Muscle of leg (tissue), 11 donors: ENCODE data around the gene HMG20A. TPM values are rescaled to one million over a fixed set of nuclear protein-coding genes. Genes with fewer than 3 reads are reported as not detected.

Experiments used
- DNase-seq: peaks from one replicate; pipeline ENCODE4 v3.0.0; 2013
- H3K27ac ChIP-seq: one replicate; pipeline ENCODE4 v1.5.1; 2013; ENCODE audit warnings: mild to moderate bottlenecking, low read length, control low read depth
- H3K27me3 ChIP-seq: one replicate; pipeline ENCODE4 v1.6.1; 2013; ENCODE audit warnings: low read length; ENCODE audit not compliant: control insufficient read depth, insufficient read depth
- H3K36me3 ChIP-seq: one replicate; pipeline ENCODE4 v1.6.1; 2013; ENCODE audit warnings: low read length; ENCODE audit not compliant: control insufficient read depth, insufficient read depth
- H3K4me1 ChIP-seq: one replicate; pipeline ENCODE4 v1.6.1; 2013; ENCODE audit warnings: low read length; ENCODE audit not compliant: control insufficient read depth, insufficient read depth
- H3K4me3 ChIP-seq: one replicate; pipeline ENCODE4 v1.5.1; 2013; ENCODE audit warnings: low read length, control low read depth
- H3K9me3 ChIP-seq: replicated peaks from 2 replicates; pipeline ENCODE4 v1.6.1; 2013; ENCODE audit warnings: low read depth, low read length; ENCODE audit not compliant: control insufficient read depth
- WGBS: methylation state at CpG from one replicate; pipeline ENCODE4 v1.1.5; 2013; ENCODE audit warnings: missing lambda C conversion rate; ENCODE audit not compliant: insufficient coverage; 5-methylcytosine and 5-hydroxymethylcytosine counted together
- polyA plus RNA-seq, 8 donors: library from polyadenylated mRNA; unstranded; fragments of 120-200 nt; gene quantifications; one replicate each; pipeline versions ENCODE4 v1.2.1 to v1.2.3, GENCODE V29; 2013; ENCODE audit warnings: inconsistent platforms in 1 of 8, low replicate concordance in 1 of 8; ENCODE audit not compliant: insufficient read length in 8 of 8, insufficient read depth in 1 of 8
- total RNA-seq: library from RNA; stranded (reverse); fragments of 120-200 nt; gene quantifications from one replicate; pipeline ENCODE4 v1.2.4, GENCODE V29; 2013

Gene HMG20A
- total and polyA plus RNA-seq, 9 donors = 30.5 to 51.4 (median 43.7) TPM

DNA sequence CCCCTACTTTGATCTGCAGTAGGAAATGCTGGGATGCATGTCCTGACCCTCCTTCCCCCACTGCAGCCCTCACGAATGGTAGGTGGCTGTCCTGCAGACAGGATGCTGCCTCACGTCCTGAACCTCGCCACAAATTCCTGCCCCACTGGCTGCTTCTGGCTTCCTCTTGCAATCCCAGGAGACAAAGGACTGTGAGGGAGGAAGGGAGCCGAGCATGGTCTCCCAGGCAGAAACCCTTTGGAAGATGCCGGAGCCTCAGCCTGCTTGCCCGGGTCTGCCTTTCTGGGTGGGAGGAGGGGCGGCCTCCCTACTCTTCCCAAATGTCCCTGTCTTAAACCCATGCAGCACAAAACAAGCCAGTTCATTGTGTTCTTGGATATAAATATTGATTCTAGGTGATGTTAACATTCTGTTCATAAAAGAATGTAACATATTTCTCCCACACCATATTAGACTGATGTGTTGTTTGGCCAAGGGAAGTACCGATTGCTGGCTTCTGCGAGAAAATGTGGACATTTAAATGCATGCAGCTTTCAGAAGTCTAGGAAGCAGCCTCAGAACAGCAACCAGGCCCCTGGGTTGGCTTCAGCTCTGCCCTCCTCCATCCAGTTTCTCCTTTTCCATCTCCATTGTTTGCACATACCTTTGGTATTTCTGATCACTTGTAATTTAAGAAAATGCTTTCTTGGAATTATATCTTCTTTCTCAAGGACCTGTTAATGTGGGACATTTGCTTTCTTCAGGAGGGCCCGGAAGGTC lies 75.3 kb downstream of the HMG20A start:
- Histone ChIP-seq H3K9me3 (no peaks in the 10 kb centered on the region), H3K4me3 (no peak overlapping the region), H3K4me1 (peaks cover 52% of the 10 kb centered on the region), H3K36me3 (peaks cover 2% of the 10 kb centered on the region), H3K27me3 (no peaks in the 10 kb centered on the region), H3K27ac (peak overlapping the region; percentile 92)
- DNase-seq = peak; percentile 84
- no CpG with 5 or more reads among the region's 10 CpGs for WGBS

DNA sequence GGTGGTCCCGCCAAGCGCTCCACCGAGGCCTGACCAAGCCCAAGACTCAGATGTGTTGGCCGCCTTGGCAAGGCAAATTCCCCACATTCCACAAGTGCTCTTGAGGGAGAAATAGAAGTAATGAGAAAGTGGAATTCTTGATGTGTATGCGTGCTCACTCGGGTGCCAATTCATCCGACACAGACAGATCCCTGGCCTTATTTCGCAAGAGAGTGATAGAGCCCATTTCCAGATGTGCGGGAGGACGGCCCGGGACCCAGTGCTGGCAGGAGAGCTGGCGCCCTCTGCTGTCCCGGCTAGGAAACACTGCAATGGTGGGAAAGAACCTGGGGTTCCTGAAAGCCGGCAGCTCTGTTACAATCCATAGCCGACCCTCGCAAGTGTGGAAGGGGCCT lies 76.0 kb downstream of the HMG20A start:
- Histone ChIP-seq H3K36me3 (no peaks in the 10 kb centered on the region), H3K4me3 (no peak overlapping the region), H3K9me3 (no peaks in the 10 kb centered on the region), H3K27me3 (no peaks in the 10 kb centered on the region), H3K27ac (peak overlapping the region; percentile 92), H3K4me1 (peaks cover 50% of the 10 kb centered on the region)
- peak; percentile 98 for DNase-seq
- 2% methylated on average over 12 of the region's 16 CpGs for WGBS

DNA sequence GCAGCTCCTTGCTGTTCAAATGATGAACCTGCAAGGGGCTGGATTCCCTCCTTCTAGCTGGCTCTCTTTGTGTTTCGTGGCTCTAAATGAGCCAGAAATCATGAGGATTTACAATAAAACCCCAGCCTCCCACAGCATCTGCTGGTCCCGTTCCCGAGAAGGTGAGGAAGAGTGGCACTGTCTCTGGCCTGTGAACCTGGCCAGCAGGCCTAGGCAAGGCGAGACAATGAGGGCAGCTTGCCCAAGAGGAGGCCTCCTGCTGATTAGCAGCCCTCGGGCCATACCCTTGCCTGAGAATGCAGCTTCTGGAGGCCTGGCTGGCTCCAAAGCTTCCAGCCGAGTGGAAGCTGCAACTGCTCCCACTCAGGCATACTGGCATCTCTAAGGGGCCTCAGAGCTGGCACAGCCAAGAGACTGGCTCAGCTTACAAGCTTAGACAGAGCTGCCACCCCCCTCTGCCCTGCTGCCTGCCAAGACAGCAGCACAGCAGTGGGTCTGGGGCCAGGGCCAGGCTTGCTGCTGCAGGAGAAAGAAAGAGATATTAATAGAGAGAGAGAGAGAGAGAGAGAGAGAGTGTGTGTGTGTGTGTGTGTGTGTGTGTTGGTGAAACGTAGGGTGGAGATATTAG lies 76.5 kb downstream of the HMG20A start:
- Histone ChIP-seq H3K9me3 (no peaks in the 10 kb centered on the region), H3K36me3 (no peaks in the 10 kb centered on the region), H3K27ac (peak overlapping the region; percentile 92), H3K4me3 (no peak overlapping the region), H3K4me1 (peaks cover 50% of the 10 kb centered on the region), H3K27me3 (no peaks in the 10 kb centered on the region)
- DNase-seq = peak; percentile 95
- WGBS = 20% methylated on average over 3 of the region's 7 CpGs

DNA sequence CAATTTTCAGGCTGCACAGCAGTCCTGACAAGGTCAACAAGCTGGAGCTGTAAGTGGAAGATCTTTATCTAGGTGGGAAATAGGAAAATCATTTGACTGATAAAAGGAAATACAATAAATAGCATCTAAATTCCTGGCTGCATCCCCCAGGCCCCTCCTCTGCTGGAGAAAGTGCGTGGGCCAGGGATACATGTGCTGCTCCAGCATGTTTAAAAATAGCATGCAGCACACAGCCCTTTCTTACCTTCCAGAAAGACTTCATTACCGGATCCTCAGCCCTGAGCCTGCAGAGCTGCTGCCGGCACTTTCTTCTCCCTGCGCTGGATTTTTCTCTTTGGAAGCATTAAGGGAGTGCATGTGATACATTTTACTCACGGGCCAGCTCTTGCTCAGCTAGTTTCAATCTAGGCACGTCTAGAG lies 77.3 kb downstream of the HMG20A start:
- Histone ChIP-seq H3K27ac (peak overlapping the region; percentile 92), H3K36me3 (no peaks in the 10 kb centered on the region), H3K4me1 (peaks cover 50% of the 10 kb centered on the region), H3K4me3 (no peak overlapping the region), H3K27me3 (no peaks in the 10 kb centered on the region), H3K9me3 (no peaks in the 10 kb centered on the region)
- WGBS = 0% methylated on average over 1 of the region's 6 CpGs
- DNase-seq = peak; percentile 96

DNA sequence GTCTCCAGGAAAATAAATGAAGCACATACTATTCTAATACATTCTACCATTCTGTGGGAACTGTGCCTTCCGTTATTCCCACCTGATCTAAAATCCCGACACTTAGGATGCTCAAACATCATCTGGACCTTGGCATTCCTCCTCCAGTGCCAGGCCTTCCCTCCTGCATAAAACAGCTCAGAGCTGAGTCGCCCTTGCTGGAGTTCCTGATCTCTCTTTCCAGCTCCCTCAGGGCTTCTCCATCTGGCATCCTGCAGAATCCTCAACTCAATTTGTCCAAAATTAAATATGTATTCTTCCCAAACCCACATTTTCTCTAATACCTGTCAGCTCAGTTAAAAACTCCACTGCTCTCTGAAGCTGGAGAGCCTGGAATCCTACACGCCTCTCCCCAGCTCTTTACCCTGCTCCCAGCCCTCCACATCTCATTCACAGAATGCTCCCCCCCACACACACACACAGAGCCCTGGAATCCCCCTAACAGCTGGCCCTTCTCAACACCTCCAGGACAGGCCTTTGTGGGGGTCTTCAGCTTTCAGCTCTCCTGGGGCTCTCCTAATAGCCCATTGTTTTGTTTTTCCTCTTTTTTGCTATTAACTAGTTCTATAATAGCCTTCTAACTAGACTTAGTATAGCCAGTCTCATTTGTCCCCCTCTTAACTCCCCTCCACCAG lies 78.5 kb downstream of the HMG20A start:
- no peaks in the 10 kb centered on the region for H3K27me3 ChIP-seq
- no peaks in the 10 kb centered on the region for H3K9me3 ChIP-seq
- no peak overlapping the region for H3K4me3 ChIP-seq
- DNase-seq = no peak
- H3K36me3 ChIP-seq = no peaks in the 10 kb centered on the region
- peaks cover 59% of the 10 kb centered on the region for H3K4me1 ChIP-seq
- 70% methylated on average over 4 of the region's 4 CpGs for WGBS
- peak overlapping the region; percentile 92 for H3K27ac ChIP-seq

DNA sequence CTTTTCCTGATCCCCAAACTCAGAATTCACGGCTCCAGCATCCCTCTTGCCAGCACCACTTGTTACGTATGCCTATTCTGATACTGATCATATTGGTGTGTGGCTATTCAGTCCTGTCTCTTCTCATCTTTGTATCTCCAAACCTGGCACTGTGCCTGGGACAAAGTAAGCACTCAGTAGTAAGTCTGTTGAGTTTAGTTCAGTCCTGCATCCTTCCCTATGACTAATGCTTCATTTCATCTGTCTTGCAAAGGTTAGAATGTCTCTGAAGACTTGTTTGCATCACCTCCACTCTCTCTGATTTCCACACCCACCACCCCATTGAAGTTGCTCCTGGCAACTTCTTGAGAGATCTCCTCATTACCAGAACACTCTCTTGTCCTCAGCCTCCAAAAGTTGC lies 80.3 kb downstream of the HMG20A start:
- Histone ChIP-seq H3K36me3 (peaks cover 5% of the 10 kb centered on the region), H3K27me3 (no peaks in the 10 kb centered on the region), H3K4me1 (peaks cover 64% of the 10 kb centered on the region), H3K9me3 (no peaks in the 10 kb centered on the region), H3K27ac (no peak overlapping the region), H3K4me3 (no peak overlapping the region)
- DNase-seq = no peak
- WGBS = no CpG with 5 or more reads among the region's 2 CpGs

DNA sequence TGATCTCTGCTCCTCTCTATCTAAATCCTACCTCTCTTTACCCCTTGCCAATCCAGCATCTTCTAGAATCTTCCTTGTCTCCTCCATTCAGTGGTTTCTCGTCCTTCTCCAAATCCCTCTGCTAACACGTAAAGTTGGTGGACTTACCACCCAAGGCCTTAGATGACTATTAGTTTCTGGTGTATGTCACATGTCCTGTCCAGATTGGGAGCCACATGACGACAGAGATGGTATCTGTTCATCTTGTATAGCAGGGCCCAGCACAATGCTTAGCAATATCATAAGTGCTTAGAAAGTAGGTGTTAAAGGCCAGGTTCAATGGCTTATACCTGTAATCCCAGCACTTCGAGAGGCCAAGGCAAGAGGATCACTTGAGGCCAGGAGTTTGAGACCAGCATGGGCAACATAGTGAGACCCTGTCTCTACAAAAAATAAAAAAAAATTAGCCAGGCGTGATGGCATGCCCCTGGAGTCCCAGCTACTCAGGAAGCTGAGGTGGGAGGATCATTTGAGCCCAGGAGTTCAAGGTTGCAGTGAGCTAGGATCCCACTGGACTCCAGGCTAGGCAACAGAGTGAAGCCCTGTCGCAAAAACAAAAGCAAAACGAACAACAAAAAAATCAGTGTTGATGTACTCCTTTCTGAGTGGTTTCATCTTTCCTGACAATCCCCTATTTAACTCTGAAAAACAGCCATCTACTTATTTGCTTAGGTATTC lies 81.8 kb downstream of the HMG20A start:
- Histone ChIP-seq H3K4me3 (no peak overlapping the region), H3K36me3 (peaks cover 5% of the 10 kb centered on the region), H3K9me3 (no peaks in the 10 kb centered on the region), H3K27me3 (no peaks in the 10 kb centered on the region), H3K27ac (no peak overlapping the region), H3K4me1 (peaks cover 64% of the 10 kb centered on the region)
- WGBS = 88% methylated on average over 4 of the region's 7 CpGs
- DNase-seq = no peak

DNA sequence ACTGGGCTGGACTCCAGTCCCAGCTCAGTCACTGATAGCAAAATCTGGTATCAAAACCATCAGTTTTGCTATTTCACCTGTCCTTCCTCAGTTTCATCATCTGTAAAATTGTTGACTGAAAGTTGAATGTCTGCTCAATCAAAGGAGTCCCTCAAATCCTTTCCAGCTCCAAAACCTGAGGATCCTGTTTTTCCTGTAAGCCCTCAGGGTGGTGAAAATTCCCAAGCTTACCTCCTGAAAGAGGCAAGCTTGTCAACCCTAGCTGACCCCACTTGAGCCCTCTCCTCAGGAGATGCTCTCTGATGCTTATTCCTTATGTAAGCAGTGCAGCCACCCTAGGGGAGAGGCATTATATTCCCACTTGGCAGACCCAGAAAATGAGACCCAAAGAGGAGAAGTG lies 82.6 kb downstream of the HMG20A start:
- DNase-seq = no peak
- no peak overlapping the region for H3K27ac ChIP-seq
- no peak overlapping the region for H3K4me3 ChIP-seq
- no peaks in the 10 kb centered on the region for H3K9me3 ChIP-seq
- peaks cover 5% of the 10 kb centered on the region for H3K36me3 ChIP-seq
- peaks cover 64% of the 10 kb centered on the region for H3K4me1 ChIP-seq
- H3K27me3 ChIP-seq = no peaks in the 10 kb centered on the region

DNA sequence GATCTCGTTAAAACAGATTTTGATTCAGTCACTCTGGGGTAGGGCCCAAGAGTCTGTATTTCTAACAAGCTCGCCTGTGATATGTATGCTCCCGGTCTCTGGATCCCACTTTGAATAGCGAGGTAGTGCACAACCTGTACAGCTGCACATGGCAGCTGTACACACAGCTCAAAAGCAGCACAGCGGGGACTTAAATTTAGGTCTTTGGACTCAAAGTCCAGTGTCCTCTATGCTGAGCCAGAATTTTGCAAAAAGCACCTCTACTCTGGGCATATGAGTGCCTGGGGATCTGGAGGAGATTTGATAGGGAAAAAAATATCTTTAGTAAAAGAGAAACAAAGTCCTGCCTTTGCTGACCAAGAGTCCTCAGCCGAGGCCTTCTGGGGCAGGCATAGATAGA lies 83.1 kb downstream of the HMG20A start:
- Histone ChIP-seq H3K27ac (no peak overlapping the region), H3K9me3 (no peaks in the 10 kb centered on the region), H3K27me3 (no peaks in the 10 kb centered on the region), H3K36me3 (peaks cover 5% of the 10 kb centered on the region), H3K4me1 (peaks cover 64% of the 10 kb centered on the region), H3K4me3 (no peak overlapping the region)
- WGBS = 79% methylated on average over 6 of the region's 6 CpGs
- DNase-seq = no peak

DNA sequence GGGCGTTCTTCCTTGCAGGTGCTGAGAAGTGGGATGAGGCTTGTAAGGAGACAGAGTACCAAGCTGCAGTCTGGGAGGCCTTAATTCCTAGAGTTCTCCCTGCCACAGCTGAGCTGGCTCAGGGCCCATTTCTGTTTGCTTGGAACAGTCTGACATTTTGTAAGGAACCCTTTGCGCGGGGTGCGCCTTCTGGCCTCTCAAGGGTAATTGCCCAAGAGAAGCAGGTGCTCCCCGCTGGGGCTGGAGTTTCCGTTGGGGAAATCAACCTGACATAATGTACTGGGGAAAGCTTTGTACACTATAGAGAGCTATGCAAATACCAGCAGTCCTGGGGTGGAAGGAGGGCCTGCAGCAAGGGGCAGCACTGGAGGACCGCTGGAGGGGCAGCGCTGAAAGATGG lies 83.6 kb downstream of the HMG20A start:
- H3K27ac ChIP-seq = peak overlapping the region; percentile 24
- no peaks in the 10 kb centered on the region for H3K9me3 ChIP-seq
- no peaks in the 10 kb centered on the region for H3K27me3 ChIP-seq
- H3K4me3 ChIP-seq = no peak overlapping the region
- peak; percentile 64 for DNase-seq
- peaks cover 63% of the 10 kb centered on the region for H3K4me1 ChIP-seq
- 74% methylated on average over 8 of the region's 8 CpGs for WGBS
- peaks cover 5% of the 10 kb centered on the region for H3K36me3 ChIP-seq
